A172 (cell line): Measurements from ENCODE around the gene CAP1. TPM values are rescaled to one million over a fixed set of nuclear protein-coding genes. Genes with fewer than 3 reads are reported as not detected.
"Not testable (repeated sequence)": the region's sequence is repeated elsewhere in the genome, so short reads cannot be mapped to it uniquely, and the experiment has no call there.

Source experiments
- DNase-seq: peaks from one replicate; pipeline ENCODE4 v3.0.0-alpha.2; 2015; ENCODE audit warnings: low spot score
- total RNA-seq: library from RNA; depleted of rRNA; stranded (reverse); fragments of >200 nt; shearing (Covaris generic); gene quantifications from 2 replicates; pipeline ENCODE4 v1.2.3, GENCODE V29; 2014; rRNA removed

Gene CAP1
- total RNA-seq, result 386 and 407 TPM in 2 replicates

- peak; percentile 96 for DNase-seq
Measured at GRCh38 chr1:40040511-40041465, at the start of gene CAP1. TSS of gene CAP1 (plus strand) at chr1:40040729. CDS start at chr1:40059347, 18,618 bp downstream.

GRCh38 chr1:39992234-39992633, 48.3 kb upstream of the CAP1 start:
- no peak for DNase-seq

- no peak for DNase-seq
Measured at GRCh38 chr1:39992888-39993287, 47.6 kb upstream of the CAP1 start.

- no peak for DNase-seq
Measured at GRCh38 chr1:39995973-39996393, 44.5 kb upstream of the CAP1 start.

- no peak for DNase-seq
Measured at GRCh38 chr1:39996396-39997004, 44.0 kb upstream of the CAP1 start.

- no peak for DNase-seq
Measured at GRCh38 chr1:40001456-40001855, 39.1 kb upstream of the CAP1 start.

- DNase-seq, result no peak
Measured at GRCh38 chr1:40003156-40004093, 37.1 kb upstream of the CAP1 start.

GRCh38 chr1:40004857-40005256, 35.7 kb upstream of the CAP1 start:
- no peak for DNase-seq

GRCh38 chr1:40007481-40008034, 33.0 kb upstream of the CAP1 start:
- DNase-seq, result not testable (repeated sequence)

- no peak for DNase-seq
Measured at GRCh38 chr1:40011198-40011597, 29.3 kb upstream of the CAP1 start.

GRCh38 chr1:40014253-40014706, 26.2 kb upstream of the CAP1 start:
- DNase-seq, result no peak

GRCh38 chr1:40014812-40015594, 25.5 kb upstream of the CAP1 start:
- peak; percentile 70 for DNase-seq

- DNase-seq, result no peak
Measured at GRCh38 chr1:40017951-40018575, 22.5 kb upstream of the CAP1 start.

- DNase-seq, result no peak
Measured at GRCh38 chr1:40020447-40021085, 20.0 kb upstream of the CAP1 start.

GRCh38 chr1:40023379-40023944, 17.1 kb upstream of the CAP1 start:
- DNase-seq, result no peak

GRCh38 chr1:40024671-40025070, 15.9 kb upstream of the CAP1 start:
- DNase-seq, result no peak

GRCh38 chr1:40027647-40028046, 12.9 kb upstream of the CAP1 start:
- no peak for DNase-seq

- DNase-seq, result no peak
Measured at GRCh38 chr1:40029608-40030007, 10.9 kb upstream of the CAP1 start.

- peak; percentile 49 for DNase-seq
Measured at GRCh38 chr1:40030528-40031135, 9.9 kb upstream of the CAP1 start.
